ENCODE results near the gene KSR2.
"Not testable (repeated sequence)": the region's sequence is repeated elsewhere in the genome, so short reads cannot be mapped to it uniquely, and the experiment has no call there.

KSR2 gene

GRCh38 chr12:117743761-117744160 lies 225.0 kb downstream of the KSR2 start:
- no peak for DNase-seq

GRCh38 chr12:117742721-117743120 lies 226.1 kb downstream of the KSR2 start:
- no peak for DNase-seq

GRCh38 chr12:117738233-117738632 lies 230.6 kb downstream of the KSR2 start:
- no peak for DNase-seq

- DNase-seq = no peak
These were observed 235.3 kb downstream of the KSR2 start for GRCh38 chr12:117733549-117733805.

GRCh38 chr12:117732761-117733548 lies 235.8 kb downstream of the KSR2 start:
- no peak for DNase-seq

- DNase-seq = not testable (repeated sequence)
These were observed 237.7 kb downstream of the KSR2 start for GRCh38 chr12:117731131-117731530.

GRCh38 chr12:117727301-117727700 lies 241.5 kb downstream of the KSR2 start:
- no peak for DNase-seq

GRCh38 chr12:117724543-117724942 lies 244.2 kb downstream of the KSR2 start:
- DNase-seq = no peak

- peak; percentile 6 for DNase-seq
These were observed 250.2 kb downstream of the KSR2 start for GRCh38 chr12:117718559-117718958.

GRCh38 chr12:117718141-117718540 lies 250.6 kb downstream of the KSR2 start:
- DNase-seq = no peak

GRCh38 chr12:117714203-117714602 lies 254.6 kb downstream of the KSR2 start:
- no peak for DNase-seq

GRCh38 chr12:117710121-117710520 lies 258.7 kb downstream of the KSR2 start:
- DNase-seq = no peak

GRCh38 chr12:117707861-117708260 lies 260.9 kb downstream of the KSR2 start:
- no peak for DNase-seq

GRCh38 chr12:117703584-117703983 lies 265.2 kb downstream of the KSR2 start:
- DNase-seq = no peak

- no peak for DNase-seq
These were observed 266.0 kb downstream of the KSR2 start for GRCh38 chr12:117702741-117703140.

- no peak for DNase-seq
These were observed 269.2 kb downstream of the KSR2 start for GRCh38 chr12:117699575-117699974.

GRCh38 chr12:117699118-117699517 lies 269.7 kb downstream of the KSR2 start:
- DNase-seq = no peak

- peak; percentile 75 for DNase-seq
These were observed 272.8 kb downstream of the KSR2 start for GRCh38 chr12:117695956-117696355.

GRCh38 chr12:117692512-117692911 lies 276.3 kb downstream of the KSR2 start:
- no peak for DNase-seq

GRCh38 chr12:117689857-117690256 lies 278.9 kb downstream of the KSR2 start:
- DNase-seq = no peak

GRCh38 chr12:117688446-117688845 lies 280.3 kb downstream of the KSR2 start:
- DNase-seq = no peak

- peak; percentile 30 for DNase-seq
These were observed 281.8 kb downstream of the KSR2 start for GRCh38 chr12:117686911-117687377.

GRCh38 chr12:117686210-117686609 lies 282.6 kb downstream of the KSR2 start:
- DNase-seq = no peak

- no peak for DNase-seq
These were observed 283.5 kb downstream of the KSR2 start for GRCh38 chr12:117685110-117685926.

Measured in NCI-H1105 (cell line).